ENCODE data around the gene IFNA10.
A peak's percentile ranks its signal among the peaks of the same experiment; 100 is the strongest.
"Not testable (repeated sequence)": the region's sequence is repeated elsewhere in the genome, so short reads cannot be mapped to it uniquely, and the experiment has no call there.

IFNA10 gene

DNA sequence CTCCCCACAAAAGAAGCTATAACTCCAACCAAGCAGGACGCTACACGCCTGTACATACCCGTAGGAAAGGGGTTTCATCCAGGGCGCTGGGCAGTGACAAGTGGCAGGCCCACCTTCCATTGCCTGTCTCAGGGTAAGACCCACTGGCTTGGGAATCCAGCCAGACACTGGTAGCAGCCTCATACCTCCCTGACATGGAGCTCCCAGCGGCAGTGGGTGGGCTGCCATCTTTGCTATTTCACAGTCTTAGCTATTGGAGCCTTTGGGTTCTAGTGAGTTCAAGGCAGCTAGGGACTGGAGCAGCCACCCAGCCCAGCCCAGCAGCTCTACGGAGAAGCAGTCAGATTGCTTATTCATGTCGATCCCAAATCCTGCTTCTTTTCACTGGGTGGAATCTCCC is 3.4 kb upstream of the IFNA10 start:
- DNase-seq (ENCODE audit: insufficient read length, low spot score) = no peak
- TF ChIP-seq, protein P1, sequence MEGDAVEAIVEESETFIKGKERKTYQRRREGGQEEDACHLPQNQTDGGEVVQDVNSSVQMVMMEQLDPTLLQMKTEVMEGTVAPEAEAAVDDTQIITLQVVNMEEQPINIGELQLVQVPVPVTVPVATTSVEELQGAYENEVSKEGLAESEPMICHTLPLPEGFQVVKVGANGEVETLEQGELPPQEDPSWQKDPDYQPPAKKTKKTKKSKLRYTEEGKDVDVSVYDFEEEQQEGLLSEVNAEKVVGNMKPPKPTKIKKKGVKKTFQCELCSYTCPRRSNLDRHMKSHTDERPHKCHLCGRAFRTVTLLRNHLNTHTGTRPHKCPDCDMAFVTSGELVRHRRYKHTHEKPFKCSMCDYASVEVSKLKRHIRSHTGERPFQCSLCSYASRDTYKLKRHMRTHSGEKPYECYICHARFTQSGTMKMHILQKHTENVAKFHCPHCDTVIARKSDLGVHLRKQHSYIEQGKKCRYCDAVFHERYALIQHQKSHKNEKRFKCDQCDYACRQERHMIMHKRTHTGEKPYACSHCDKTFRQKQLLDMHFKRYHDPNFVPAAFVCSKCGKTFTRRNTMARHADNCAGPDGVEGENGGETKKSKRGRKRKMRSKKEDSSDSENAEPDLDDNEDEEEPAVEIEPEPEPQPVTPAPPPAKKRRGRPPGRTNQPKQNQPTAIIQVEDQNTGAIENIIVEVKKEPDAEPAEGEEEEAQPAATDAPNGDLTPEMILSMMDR (IDR thresholded peaks at IDR 0.05; ENCODE audit: insufficient read depth, missing control alignments) = no peak
- no peak for FAIRE-seq

DNA sequence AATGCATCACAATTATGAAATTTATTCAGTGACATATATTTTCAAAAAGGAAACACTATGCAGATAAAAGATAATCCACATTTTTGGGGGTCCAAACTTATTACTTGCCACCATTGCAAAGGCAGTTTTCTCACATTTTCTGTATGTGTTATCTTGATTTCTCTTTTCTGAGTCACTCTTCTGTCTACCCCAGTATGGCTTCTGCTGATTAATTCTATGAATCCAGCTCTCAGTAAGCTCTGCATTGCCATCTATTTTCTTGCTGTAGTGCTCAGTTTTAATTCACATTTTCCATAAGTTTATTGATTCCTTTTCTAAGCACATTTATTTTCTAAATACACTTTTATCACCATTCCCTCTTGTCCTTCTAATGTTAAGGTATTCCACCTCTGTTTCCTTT is 1.7 kb downstream of the IFNA10 start:
- TF ChIP-seq, protein P1 (IDR thresholded peaks at IDR 0.05; ENCODE audit: insufficient read depth, missing control alignments) = no peak
- FAIRE-seq (no peak), DNase-seq (ENCODE audit: insufficient read length, low spot score) (no peak)

DNA sequence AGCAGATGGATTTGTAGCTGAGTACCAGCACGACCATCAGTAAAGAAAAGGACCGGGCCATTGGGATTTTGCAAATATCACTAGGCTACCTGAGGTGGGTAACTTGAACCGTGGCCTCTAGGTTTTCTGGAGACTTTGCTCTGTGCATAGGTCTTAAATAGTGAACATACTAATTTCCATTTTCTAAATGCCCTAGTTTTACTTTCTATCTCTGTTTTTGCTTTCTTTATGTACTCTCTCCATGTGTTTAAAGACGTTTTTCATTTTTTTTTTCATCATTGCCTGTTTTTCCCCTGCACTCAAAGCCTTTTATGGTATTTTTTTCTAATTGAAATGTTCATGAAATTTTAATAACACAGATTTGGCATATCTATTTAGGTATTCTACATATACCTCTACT is 4.8 kb downstream of the IFNA10 start, which contains the start of gene IFNA7:
IFNA7 (minus strand) TSS at position 101 of the 400 bp plus-strand sequence; CDS start at position 61, 40 bp downstream.
- not testable (repeated sequence) for DNase-seq (ENCODE audit: insufficient read length, low spot score); FAIRE-seq

DNA sequence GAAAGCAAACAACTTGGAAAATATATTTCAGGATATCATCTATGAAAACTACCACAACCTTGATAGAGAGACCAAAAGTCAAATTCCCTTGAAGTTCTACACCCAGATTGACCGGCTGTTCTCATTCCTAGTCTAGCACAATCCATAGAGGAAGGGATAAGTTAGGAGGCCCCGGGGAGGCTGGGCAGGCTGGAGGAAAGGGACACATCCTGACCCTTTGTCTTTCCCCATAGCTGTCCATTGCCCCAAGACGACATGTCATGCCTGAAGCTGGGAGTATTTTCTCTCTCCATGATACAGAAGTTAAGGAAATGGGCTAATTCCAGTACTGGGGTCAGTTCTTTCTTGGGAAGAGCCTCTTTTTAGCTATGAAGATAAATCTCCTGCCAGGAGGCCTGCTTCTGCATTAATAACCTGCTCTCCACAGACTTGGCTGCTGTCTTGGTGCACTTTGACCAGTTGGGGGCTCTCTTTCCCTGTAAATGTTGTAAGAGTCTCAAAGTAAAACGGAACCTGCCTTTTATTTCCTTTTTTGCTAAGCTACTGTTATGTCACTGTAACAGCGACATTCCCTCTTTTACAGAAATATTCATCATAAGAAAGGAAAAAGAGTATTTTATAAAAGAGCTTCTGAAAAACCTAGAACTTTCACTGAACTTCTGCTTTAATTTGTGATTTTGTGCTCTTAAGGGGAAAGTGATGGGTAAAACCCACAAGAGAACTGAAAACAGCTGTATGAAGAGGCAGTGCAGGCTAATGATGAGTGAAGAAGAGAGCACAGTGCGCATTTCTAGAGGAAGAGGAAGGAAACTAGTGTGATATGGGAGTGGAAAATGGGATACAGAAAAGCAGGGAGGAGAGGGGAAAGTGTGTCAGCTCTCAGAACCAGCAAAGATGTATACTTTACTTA is 11.8 kb downstream of the IFNA10 start:
- TF ChIP-seq, protein P1 (IDR thresholded peaks at IDR 0.05; ENCODE audit: insufficient read depth, missing control alignments) = peak; percentile 55
- FAIRE-seq; DNase-seq (ENCODE audit: insufficient read length, low spot score): not testable (repeated sequence)

DNA sequence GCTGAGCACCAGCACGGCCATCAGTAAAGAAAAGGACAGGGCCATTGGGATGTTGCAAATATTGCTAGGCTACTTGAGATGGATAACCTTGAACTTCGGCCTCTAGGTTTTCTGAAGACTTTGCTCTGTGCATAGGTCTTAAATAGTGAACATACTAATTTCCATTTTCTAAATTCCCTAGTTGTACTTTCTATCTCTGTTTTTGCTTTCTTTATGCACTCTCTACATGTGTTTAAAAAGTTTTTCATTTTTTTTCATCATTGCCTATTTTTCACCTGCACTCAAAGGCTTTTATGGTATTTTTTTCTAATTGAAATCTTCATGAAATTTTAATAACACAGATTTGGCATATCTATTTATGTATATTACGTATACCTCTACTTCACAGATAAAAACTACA is 19.5 kb downstream of the IFNA10 start, which contains the start of gene IFNA4:
IFNA4 (minus strand) TSS at position 101 of the 400 bp plus-strand sequence; CDS start at position 45, 56 bp downstream.
- not testable (repeated sequence) for DNase-seq (ENCODE audit: insufficient read length, low spot score); FAIRE-seq

DNA sequence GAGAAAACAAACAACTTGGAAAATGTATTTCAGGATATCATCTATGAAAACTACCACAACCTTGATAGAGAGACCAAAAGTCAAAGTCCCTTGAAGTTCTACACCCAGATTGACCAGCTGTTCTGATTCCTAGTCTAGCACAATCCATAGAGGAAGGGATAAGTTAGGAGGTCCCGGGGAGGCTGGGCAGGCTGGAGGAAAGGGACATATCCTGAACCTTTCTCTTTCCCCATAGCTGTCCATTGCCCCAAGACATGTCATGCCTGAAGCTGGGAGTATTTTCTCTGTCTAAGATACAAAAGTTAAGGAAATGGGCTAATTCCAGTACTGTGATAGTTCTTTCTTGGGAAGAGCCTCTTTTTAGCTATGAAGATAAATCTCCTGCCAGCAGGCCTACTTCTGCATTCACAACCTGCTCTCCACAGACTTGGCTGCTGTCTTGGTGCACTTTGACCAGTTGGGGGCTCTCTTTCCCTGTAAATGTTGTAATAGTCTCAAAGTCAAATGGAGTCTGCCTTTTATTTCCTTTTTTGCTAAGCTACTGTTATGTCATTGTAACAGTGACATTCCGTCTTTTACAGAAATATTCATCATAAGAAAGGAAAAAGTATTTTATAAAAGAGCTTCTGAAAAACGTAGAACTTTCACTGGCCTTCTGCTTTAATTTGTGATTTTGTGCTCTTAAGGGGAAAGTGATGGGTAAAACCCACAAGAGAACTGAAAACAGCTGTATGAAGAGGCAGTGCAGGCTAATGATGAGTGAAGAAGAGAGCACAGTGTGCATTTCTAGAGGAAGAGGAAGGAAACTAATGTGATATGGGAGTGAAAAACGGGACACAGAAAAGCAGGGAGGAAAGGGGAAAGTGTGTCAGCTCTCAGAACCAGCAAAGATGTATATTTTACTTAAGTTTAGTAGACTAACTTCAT is 23.9 kb downstream of the IFNA10 start:
- FAIRE-seq; DNase-seq (ENCODE audit: insufficient read length, low spot score): not testable (repeated sequence)
- TF ChIP-seq, protein P1 (IDR thresholded peaks at IDR 0.05; ENCODE audit: insufficient read depth, missing control alignments) = peak; percentile 39

DNA sequence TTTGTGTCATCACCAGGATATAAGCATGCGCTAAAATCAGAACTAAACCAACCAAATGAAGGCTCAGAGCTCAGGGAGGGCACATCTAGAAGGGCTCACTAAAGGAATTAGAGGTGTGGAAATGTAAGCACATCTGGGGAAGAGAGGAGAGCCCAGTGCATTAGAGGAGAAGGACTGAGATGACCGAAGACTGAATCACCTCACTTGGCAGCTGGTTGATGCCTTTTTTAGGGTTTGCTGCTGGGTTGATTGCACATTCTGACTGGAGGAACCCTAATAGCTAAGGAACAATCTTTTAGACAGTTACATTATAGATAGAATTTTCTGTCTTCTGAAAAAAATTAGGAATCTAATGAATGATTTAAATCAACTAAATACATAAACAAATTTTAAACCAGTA is 32.3 kb downstream of the IFNA10 start:
- TF ChIP-seq, protein P1 (IDR thresholded peaks at IDR 0.05; ENCODE audit: insufficient read depth, missing control alignments) = no peak
- DNase-seq (ENCODE audit: insufficient read length, low spot score) (no peak), FAIRE-seq (no peak)

All from D721Med (cell line).